GM21390 (cell line): Measurements from ENCODE around the gene PMM1.

Experiments
- ATAC-seq: cut with Tn5 transposase; IDR thresholded peaks from one replicate; pipeline ENCODE4 v1.9.1; 2021; ENCODE audit not compliant: unreplicated experiment

The PMM1 gene

DNA sequence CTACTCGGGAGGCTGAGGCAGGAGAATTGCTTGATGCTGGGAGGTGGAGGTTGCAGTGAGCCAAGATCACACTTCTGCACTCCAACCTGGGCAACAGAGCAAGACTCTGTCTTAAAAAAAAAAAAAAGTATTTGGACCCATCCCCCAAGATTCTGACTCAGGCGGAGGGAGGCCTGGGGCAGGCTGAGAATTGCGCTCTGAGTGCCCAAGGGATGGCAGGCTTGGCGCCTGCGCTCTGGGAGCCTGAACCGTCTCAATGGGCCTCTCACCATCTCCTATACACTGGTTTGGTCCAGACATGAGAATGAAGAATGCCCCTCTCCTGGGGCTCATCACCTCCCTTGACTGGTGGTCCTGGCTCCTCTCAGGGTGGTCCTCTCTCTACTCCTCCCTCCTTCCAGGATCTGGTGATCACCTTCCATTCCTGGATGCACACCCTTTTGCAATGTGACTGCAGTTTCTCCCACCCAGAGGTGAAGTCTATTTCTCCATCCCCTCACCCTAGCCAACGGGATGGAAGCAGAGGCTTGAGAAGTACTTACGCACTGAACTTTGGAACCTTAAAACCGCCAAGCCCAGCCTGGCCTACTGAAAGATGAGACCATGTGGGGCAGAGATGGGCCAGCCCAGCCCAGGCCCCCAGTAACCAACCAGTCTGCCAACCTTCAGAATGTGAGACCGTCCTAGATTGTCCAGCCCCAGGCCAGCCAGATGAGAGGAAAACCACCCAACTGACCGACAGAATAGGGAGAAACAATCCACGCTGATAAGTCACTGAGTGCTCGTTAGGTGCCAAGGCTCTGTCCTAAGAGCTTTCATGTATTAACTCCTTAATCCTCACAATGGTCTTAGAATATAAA, 50.3 kb downstream of the PMM1 start:
- ATAC-seq, result no peak

GRCh38 chr22:41538583-41538982, 51.1 kb downstream of the PMM1 start:
- ATAC-seq, result no peak

GRCh38 chr22:41537203-41537602, 52.4 kb downstream of the PMM1 start:
- no peak for ATAC-seq

DNA sequence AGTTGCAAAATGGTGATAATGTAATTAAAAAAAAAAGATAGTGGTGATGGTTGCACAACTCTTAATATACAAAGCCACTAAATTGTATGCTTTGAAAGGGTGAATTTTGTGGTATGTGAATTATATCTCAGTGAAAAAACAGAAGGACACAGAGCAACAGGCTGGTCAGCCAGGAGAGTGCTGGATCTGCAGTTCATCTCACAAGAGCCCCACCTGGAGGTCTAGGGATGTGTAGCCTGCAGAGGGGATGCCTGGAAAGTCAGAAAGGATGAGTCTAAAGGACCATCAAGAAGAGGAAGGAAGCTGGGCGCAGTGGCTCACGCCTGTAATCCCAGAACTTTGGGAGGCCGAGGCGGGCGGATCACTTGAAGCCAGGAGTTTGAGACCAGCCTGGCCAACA, 54.4 kb downstream of the PMM1 start:
- ATAC-seq, result no peak

GRCh38 chr22:41534219-41534618, 55.4 kb downstream of the PMM1 start:
- ATAC-seq, result no peak

- ATAC-seq, result no peak
These were observed 56.5 kb downstream of the PMM1 start for GRCh38 chr22:41532908-41533825.

- no peak for ATAC-seq
These were observed 57.7 kb downstream of the PMM1 start for GRCh38 chr22:41531715-41532477.

DNA sequence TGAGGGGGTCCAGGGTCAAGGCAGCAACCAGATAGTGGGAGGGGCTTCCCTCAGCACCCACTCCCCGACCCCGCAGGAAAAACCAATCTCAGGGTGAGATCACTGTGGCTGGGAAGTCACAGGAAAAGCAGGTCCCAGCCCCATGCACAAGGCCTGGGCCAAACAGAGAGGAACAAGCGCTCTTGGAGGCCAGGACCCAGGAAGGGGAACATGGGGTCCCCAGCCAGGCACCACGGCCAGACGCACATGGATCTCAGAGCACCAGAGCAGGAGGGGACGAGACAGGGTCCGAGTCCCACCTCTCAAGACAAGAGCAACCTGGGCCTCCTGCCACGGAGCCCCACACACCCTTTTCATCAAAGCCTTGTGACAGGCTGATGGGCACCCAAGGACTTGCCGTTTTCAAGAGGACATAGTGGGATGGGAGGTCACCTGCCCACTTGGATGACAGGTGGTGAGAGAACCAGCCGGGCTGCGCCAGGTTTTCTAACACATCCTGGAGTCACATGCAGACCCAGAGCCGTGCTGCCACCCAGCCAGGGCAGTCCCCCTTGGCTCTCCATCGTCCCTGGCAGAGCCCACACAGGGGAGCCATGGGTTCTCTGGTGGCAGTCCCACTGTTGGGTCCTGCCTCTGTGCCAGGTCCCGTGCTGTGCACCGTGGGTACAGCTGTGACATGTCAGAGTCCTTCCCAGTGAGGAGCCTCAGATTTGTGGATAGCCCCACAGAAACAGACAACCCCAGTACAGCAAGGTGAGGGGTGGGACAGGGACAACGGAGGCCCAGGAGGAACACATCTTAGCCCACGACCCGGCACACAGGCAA, 58.5 kb downstream of the PMM1 start:
- ATAC-seq, result no peak

- no peak for ATAC-seq
These were observed 60.6 kb downstream of the PMM1 start for GRCh38 chr22:41528938-41529561.

DNA sequence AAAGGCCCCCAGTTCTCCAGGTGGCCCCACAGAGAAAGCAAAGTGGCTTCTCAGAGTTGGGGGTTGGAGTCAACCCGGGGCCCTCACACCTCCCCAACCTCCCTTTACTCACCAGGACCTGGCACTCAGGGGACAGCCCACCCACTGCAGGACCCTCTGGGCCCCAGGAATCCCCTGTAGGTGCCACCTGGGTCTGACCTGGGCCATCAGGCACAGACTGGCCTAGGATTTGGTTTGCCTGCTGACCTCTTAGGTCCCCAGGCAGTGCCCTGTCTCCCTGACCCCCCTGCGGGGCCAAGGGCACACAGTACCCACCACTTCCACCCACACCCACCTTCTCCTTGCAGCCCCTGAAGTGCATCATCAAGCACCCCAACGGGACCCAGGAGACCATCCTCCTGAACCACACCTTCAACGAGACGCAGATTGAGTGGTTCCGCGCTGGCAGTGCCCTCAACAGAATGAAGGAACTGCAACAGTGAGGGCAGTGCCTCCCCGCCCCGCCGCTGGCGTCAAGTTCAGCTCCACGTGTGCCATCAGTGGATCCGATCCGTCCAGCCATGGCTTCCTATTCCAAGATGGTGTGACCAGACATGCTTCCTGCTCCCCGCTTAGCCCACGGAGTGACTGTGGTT, 61.4 kb downstream of the PMM1 start:
- no peak for ATAC-seq
